ENCODE results near the gene NPC1L1. TPM values are rescaled to one million over a fixed set of nuclear protein-coding genes. Genes with fewer than 3 reads are reported as not detected.

Gene NPC1L1
- total RNA-seq, 4 donors from 2014 or later, result 0.08 to 0.19 TPM; not detected in 2

DNA sequence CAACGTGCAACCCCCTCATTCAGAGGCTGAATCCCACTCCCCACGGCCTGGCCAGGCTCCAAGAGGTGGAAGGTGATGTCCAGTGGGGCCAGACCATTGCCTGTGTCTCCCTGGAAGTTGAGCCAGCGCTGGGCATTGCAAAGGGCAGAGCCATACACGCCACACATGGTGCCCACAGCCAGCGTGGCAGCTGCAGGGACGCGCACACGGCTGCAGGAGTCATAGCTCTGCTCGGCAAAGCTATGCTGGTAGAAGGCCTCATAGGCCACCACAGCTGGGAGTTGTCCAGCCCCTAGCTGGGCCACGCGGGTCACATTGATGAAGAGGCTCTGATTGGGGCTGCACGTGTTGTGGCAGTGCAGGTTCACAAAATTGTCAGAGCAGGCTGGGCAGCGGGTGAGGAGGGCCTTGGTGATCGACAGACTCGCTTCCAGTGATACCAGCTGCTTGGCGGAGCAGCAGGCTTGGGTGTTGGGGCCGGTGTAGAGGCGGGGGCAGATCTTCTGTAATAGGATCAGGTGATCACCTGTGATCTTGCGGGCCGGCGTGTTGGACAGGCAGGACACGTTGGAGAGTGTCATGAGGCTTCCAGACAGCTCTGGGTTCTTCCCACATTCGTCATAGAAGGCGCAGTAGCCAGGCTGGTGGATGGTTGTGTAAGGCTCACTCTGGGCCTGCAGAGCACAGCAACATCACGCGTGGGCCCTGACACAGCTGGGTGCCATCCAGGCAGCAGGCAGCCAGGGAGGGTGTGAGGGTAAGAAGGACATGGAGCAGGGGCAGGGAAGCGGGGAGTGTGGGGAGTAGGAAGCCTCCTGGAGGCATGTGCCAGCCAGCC is 1.2 kb downstream of the NPC1L1 start:
- WGBS, 2 donors, result 81 to 87% methylated on average over 11 to 21 of the region's 27 CpGs
- TF ChIP-seq, protein P1, sequence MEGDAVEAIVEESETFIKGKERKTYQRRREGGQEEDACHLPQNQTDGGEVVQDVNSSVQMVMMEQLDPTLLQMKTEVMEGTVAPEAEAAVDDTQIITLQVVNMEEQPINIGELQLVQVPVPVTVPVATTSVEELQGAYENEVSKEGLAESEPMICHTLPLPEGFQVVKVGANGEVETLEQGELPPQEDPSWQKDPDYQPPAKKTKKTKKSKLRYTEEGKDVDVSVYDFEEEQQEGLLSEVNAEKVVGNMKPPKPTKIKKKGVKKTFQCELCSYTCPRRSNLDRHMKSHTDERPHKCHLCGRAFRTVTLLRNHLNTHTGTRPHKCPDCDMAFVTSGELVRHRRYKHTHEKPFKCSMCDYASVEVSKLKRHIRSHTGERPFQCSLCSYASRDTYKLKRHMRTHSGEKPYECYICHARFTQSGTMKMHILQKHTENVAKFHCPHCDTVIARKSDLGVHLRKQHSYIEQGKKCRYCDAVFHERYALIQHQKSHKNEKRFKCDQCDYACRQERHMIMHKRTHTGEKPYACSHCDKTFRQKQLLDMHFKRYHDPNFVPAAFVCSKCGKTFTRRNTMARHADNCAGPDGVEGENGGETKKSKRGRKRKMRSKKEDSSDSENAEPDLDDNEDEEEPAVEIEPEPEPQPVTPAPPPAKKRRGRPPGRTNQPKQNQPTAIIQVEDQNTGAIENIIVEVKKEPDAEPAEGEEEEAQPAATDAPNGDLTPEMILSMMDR (IDR thresholded peaks at IDR 0.05), result no peak
- TF ChIP-seq POLR2A (IDR thresholded peaks at IDR 0.05), result no peak
- DNase-seq, result no peak
- peaks cover 15 to 35% (median 15%) of the 10 kb centered on the region in 3 donors for H3K4me1 ChIP-seq
- intact Hi-C loops (cut with DNase I), result no loop called here
- no peak overlapping the region for H3K27ac ChIP-seq
- no peak overlapping the region for H3K4me3 ChIP-seq
- H3K27me3 ChIP-seq, result no peaks in the 10 kb centered on the region
- no peaks in the 10 kb centered on the region for H3K36me3 ChIP-seq
- no peaks in the 10 kb centered on the region for H3K9me3 ChIP-seq

DNA sequence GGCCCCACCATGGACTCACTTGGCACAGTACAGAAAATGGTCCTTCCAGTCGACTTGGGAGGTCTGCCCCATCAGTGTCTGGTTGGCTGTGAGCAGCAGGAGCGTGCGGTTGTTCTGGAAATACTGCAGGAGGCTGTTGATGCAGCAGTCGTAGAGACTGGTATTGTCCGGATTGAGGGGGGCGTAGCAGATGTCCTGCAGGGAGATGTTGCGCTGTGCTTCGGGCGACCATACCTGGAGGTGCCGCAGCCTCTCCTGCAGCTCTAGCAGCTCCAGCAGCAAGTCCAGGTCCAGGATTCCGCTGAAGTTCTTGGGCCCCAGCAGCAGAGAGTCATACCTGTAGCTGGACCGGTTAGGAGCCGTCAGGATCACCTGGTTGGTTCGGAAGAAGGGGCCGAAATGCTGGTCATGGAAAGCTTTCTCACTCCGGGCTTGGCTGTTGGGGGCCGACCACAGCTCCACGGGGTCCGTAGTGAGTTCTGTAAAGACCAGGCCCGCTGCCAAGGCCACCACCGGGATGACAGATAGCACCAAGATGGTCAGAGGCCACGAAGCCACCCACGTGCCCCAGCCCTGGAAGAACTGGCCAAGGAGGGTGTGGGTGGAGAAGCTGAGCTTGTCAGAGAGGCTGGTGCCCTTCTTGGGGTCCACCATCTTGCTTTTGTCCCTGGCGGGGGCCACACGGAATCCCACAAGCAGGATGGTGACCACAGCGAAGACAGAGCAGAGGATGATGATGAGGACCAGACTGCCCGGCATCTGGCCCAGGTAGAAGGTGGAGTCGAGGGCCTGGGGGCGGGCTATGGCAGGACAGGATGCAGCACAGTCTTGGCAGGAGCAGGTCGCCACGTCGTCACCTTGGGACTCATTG is 2.1 kb downstream of the NPC1L1 start:
- DNase-seq, result no peak
- Histone ChIP-seq H3K4me3 (no peak overlapping the region), H3K36me3 (no peaks in the 10 kb centered on the region), H3K4me1 (peaks cover 11 to 27% (median 15%) of the 10 kb centered on the region in 3 donors), H3K27me3 (no peaks in the 10 kb centered on the region), H3K27ac (no peak overlapping the region), H3K9me3 (no peaks in the 10 kb centered on the region)
- intact Hi-C loops (cut with DNase I), result no loop called here
- WGBS, 2 donors, result 91% methylated on average over 15 of the region's 32 CpGs; no CpG with 5 or more reads in 1 of the 2 donors
- TF ChIP-seq, protein P1 (IDR thresholded peaks at IDR 0.05), result no peak
- no peak for TF ChIP-seq POLR2A (IDR thresholded peaks at IDR 0.05)

DNA sequence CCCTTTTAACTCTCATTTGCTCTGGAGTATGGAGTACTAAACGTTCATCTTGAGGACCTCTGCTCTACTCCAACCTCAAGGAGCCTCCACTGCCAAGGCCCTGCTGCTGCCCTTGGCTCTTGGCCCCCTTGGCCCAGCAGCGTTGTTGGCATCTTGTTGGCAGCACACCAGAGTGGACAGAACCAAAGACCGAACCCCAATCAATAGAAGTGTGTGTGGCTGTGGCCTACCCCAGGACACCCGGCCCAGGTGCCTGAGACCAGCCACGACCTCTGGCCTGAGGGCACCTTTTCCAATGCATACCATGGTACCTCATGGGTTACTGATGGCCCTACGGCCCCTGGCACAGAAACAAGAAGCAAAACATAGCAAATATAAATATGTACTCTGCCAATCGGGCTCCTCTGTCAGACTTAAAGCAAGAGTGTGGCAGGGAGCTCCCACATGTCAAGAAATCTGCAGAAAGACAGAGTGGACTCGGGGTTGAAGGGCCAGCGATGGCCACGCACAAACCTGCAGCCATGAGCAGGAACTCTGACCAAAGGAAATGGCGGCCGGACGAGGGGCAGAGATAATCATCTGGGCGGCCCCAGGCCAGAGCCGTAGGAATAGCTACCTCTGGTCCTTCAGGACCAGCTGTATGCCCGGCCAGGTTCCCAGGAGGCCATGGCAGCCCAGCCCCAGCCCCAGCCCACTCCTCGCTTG is 2.9 kb downstream of the NPC1L1 start:
- no peaks in the 10 kb centered on the region for H3K9me3 ChIP-seq
- intact Hi-C loops (cut with DNase I), result no loop called here
- WGBS, 2 donors, result 82 to 83% methylated on average over 9 to 10 of the region's 17 CpGs

DNA sequence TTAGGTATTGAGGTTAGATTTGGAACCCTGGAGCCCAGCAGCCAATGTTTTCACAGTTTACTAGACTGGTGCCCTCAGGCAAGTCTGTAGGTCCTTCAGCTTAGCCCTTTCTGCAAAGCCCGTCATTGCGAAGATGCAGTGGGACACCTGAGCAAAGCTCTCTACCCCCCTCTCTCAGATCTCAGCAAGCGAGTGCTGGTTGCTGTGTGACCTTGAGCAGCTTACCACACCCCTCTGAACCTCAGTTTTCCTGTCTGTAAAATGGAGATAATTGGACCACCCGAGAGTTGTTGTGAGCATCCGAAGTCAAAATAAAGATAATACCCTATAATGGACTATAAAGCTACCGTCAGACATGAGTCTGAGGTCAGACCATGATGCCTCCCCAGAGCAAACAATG is 3.7 kb downstream of the NPC1L1 start:
- H3K27ac ChIP-seq, result no peak overlapping the region
- H3K4me1 ChIP-seq, result peaks cover 2 to 12% (median 6%) of the 10 kb centered on the region in 3 donors
- no peak overlapping the region for H3K4me3 ChIP-seq
- DNase-seq, result no peak
- no peaks in the 10 kb centered on the region for H3K27me3 ChIP-seq
- no peak for TF ChIP-seq POLR2A (IDR thresholded peaks at IDR 0.05)
- no peaks in the 10 kb centered on the region for H3K36me3 ChIP-seq
- intact Hi-C loops (cut with DNase I), result no loop called here
- WGBS, 2 donors, result 90 to 92% methylated on average over 2 to 6 of the region's 6 CpGs
- H3K9me3 ChIP-seq, result no peaks in the 10 kb centered on the region

More for the DNA sequence above, 2.9 kb downstream of the NPC1L1 start:
- no peaks in the 10 kb centered on the region for H3K27me3 ChIP-seq
- peaks cover 7 to 20% (median 11%) of the 10 kb centered on the region in 3 donors for H3K4me1 ChIP-seq
- no peaks in the 10 kb centered on the region for H3K36me3 ChIP-seq
- no peak overlapping the region for H3K4me3 ChIP-seq
- H3K27ac ChIP-seq, result no peak overlapping the region
- TF ChIP-seq, protein P1 (IDR thresholded peaks at IDR 0.05), result no peak
- no peak for TF ChIP-seq POLR2A (IDR thresholded peaks at IDR 0.05)
- DNase-seq, result no peak

DNA sequence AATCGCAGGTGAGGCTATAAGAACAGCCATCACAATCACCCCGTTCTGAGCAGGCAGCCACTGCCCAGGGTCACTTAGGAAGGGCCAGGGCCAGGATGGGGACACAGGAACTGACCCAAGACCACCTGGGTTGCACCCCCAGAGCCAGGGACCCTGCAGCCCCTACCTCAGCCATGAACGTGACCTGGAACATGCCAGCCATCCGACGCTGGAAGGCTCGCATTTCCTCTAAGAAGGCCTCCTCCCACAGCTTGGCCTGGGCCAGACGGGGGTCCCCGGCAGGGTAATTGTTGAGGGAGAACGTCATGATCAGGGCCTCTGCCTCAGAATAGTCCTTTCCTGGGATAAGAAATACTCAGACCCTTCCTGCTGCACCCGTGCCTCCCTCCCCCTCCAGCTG is 5.0 kb downstream of the NPC1L1 start:
- H3K4me1 ChIP-seq, result peaks cover 0 to 3% (median 0%) of the 10 kb centered on the region in 3 donors

More for the DNA sequence above, 5.0 kb downstream of the NPC1L1 start:
- no peaks in the 10 kb centered on the region for H3K27me3 ChIP-seq
- TF ChIP-seq POLR2A (IDR thresholded peaks at IDR 0.05), result no peak
- TF ChIP-seq, protein P1 (IDR thresholded peaks at IDR 0.05), result no peak
- intact Hi-C loops (cut with DNase I), result no loop called here
- 82% methylated on average over 4 to 5 of the region's 10 CpGs for whole genome bisulfite sequencing, 2 donors
- H3K27ac ChIP-seq, result no peak overlapping the region
- no peak overlapping the region for H3K4me3 ChIP-seq
- H3K9me3 ChIP-seq, result no peaks in the 10 kb centered on the region
- no peak for DNase-seq
- no peaks in the 10 kb centered on the region for H3K36me3 ChIP-seq

Measured in esophagus squamous epithelium (tissue), 5 donors.